ENCODE results near the gene HDGF. TPM values are rescaled to one million over a fixed set of nuclear protein-coding genes. Genes with fewer than 3 reads are reported as not detected.

Gene HDGF
- total RNA-seq, 1 donor from 2014 or later = 176 TPM

- H3K4me3 Mint-ChIP-seq = no peak overlapping the region
- H3K9me3 Mint-ChIP-seq = no peaks in the 10 kb centered on the region
- H3K27ac Mint-ChIP-seq = no peak overlapping the region
- H3K27me3 Mint-ChIP-seq (ENCODE audit: low read depth) = no peaks in the 10 kb centered on the region
- peaks cover 26% of the 10 kb centered on the region for H3K36me3 Mint-ChIP-seq
- H3K4me1 Mint-ChIP-seq = no peaks in the 10 kb centered on the region
- DNase-seq (ENCODE audit: low spot score in 2 of 2, unreplicated experiment in 2 of 2) = no peak
- TF ChIP-seq CTCF (IDR thresholded peaks at IDR 0.05; ENCODE audit: unreplicated experiment) = no peak
Measured at GRCh38 chr1:156794506-156795373, 43.3 kb upstream of the HDGF start.

GRCh38 chr1:156789621-156790318, 38.3 kb upstream of the HDGF start:
- H3K9me3 Mint-ChIP-seq = no peaks in the 10 kb centered on the region
- peaks cover 39% of the 10 kb centered on the region for H3K36me3 Mint-ChIP-seq
- no peak for TF ChIP-seq CTCF (IDR thresholded peaks at IDR 0.05; ENCODE audit: unreplicated experiment)
- no peaks in the 10 kb centered on the region for H3K4me1 Mint-ChIP-seq
- no peak overlapping the region for H3K27ac Mint-ChIP-seq
- DNase-seq (ENCODE audit: low spot score in 2 of 2, unreplicated experiment in 2 of 2) = no peak
- no peak overlapping the region for H3K4me3 Mint-ChIP-seq
- no peaks in the 10 kb centered on the region for H3K27me3 Mint-ChIP-seq (ENCODE audit: low read depth)

- H3K4me3 Mint-ChIP-seq = no peak overlapping the region
- H3K27me3 Mint-ChIP-seq (ENCODE audit: low read depth) = no peaks in the 10 kb centered on the region
- DNase-seq (ENCODE audit: low spot score in 2 of 2, unreplicated experiment in 2 of 2) = no peak
- H3K27ac Mint-ChIP-seq = no peak overlapping the region
- TF ChIP-seq CTCF (IDR thresholded peaks at IDR 0.05; ENCODE audit: unreplicated experiment) = no peak
- H3K36me3 Mint-ChIP-seq = peaks cover 34% of the 10 kb centered on the region
- no peaks in the 10 kb centered on the region for H3K9me3 Mint-ChIP-seq
- H3K4me1 Mint-ChIP-seq = no peaks in the 10 kb centered on the region
Measured at GRCh38 chr1:156788136-156788535, 36.7 kb upstream of the HDGF start.

GRCh38 chr1:156786640-156787039, 35.2 kb upstream of the HDGF start:
- Mint-ChIP-seq H3K4me1 (no peaks in the 10 kb centered on the region), H3K27ac (no peak overlapping the region), H3K4me3 (no peak overlapping the region), H3K9me3 (no peaks in the 10 kb centered on the region), H3K36me3 (peaks cover 30% of the 10 kb centered on the region), H3K27me3 (ENCODE audit: low read depth) (no peaks in the 10 kb centered on the region)
- no peak for DNase-seq (ENCODE audit: low spot score in 2 of 2, unreplicated experiment in 2 of 2)
- no peak for TF ChIP-seq CTCF (IDR thresholded peaks at IDR 0.05; ENCODE audit: unreplicated experiment)

- H3K27ac Mint-ChIP-seq = no peak overlapping the region
- peaks cover 28% of the 10 kb centered on the region for H3K36me3 Mint-ChIP-seq
- H3K4me1 Mint-ChIP-seq = no peaks in the 10 kb centered on the region
Measured at GRCh38 chr1:156785458-156785857, 34.0 kb upstream of the HDGF start.

More at GRCh38 chr1:156785458-156785857, 34.0 kb upstream of the HDGF start:
- DNase-seq (ENCODE audit: low spot score in 2 of 2, unreplicated experiment in 2 of 2) = no peak
- Mint-ChIP-seq H3K27me3 (ENCODE audit: low read depth) (no peaks in the 10 kb centered on the region), H3K9me3 (no peaks in the 10 kb centered on the region), H3K4me3 (no peak overlapping the region)
- TF ChIP-seq CTCF (IDR thresholded peaks at IDR 0.05; ENCODE audit: unreplicated experiment) = no peak
